HG03108 (cell line): ENCODE measurements around the gene ATP8B4.
"Not testable (repeated sequence)": the region's sequence is repeated elsewhere in the genome, so short reads cannot be mapped to it uniquely, and the experiment has no call there.

Experiments
- ATAC-seq: cut with Tn5 transposase; IDR thresholded peaks from one replicate; pipeline ENCODE4 v1.9.1; 2021; ENCODE audit warnings: moderate library complexity; ENCODE audit not compliant: unreplicated experiment

The ATP8B4 gene

DNA sequence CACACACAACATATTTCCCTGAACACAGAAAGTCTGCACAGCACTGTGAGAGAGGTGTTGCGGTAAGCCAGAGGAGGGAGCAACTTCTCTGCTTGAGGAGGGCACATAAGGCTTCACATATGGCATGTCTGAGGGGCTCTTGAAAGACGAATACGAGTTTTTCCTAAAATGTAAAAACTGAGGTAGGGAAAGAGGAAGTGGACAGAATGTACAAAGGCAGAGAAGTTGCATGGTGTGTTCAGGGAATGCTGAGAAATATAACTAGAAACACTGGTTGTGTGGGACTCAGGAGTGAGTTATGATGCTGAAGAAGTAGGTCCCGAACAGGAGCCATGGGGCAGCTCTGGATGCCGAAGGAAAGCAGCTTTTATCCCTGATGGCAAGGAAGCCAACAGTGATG, 22.8 kb upstream of the ATP8B4 start:
- ATAC-seq, result no peak

DNA sequence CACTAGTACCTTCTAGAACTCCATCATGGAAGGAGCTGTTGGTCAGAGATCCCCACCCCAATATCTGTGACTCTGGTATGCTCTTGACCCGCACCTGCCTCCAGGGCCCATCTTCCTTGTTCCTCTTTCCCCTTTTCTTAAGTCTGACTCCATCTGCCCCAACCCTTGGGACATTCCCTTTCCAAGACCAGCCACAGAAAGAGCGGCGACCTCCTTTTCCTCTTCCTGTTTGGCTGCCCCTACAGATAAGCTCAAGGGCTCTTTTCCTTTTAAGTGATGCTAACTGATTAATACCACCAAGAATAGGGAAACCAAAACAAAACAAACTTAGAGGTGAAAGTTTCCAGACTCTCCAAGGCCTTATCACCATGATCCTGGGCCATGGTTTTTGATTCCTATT, 21.9 kb upstream of the ATP8B4 start:
- ATAC-seq, result no peak

GRCh38 chr15:50140098-50140497, 21.1 kb upstream of the ATP8B4 start:
- ATAC-seq, result no peak

DNA sequence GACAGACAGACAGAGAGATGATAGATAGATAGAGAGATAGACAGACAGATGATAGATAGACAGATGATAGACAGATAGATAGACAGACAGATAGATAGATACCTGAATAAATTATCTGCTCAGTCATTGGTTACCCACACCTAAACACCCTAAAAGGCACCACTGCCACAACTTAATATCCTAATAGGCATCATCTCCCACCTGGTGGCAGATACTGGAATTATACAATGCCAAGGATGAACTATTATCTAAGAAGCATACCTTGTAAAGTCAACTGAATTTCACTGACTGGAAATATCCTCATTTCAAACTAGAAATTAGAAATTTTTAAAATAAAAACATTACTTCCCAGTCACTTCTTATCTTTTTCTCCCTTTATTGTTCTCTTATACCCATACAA, 19.4 kb upstream of the ATP8B4 start:
- ATAC-seq, result no peak

DNA sequence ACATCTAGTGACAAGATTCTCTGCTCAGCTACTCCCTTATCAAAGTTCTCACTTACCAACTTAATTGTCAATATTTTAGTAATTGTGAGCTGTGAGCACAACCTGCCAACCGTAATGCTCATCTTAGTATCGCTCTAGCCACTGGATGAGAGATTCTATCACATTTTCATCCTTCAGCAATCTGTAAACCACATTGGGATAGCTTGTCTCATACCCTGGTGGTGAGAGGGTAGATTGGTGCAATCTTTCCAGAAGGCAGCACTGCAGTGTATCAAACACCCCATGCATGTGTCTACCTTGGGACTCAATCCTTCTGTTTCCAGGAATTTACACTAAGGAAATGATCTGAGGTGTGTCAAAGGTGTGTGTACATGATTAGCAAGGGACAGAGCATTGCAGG, 18.9 kb upstream of the ATP8B4 start:
- ATAC-seq, result no peak

- ATAC-seq, result no peak
Measured at GRCh38 chr15:50137330-50137761, 18.3 kb upstream of the ATP8B4 start.

DNA sequence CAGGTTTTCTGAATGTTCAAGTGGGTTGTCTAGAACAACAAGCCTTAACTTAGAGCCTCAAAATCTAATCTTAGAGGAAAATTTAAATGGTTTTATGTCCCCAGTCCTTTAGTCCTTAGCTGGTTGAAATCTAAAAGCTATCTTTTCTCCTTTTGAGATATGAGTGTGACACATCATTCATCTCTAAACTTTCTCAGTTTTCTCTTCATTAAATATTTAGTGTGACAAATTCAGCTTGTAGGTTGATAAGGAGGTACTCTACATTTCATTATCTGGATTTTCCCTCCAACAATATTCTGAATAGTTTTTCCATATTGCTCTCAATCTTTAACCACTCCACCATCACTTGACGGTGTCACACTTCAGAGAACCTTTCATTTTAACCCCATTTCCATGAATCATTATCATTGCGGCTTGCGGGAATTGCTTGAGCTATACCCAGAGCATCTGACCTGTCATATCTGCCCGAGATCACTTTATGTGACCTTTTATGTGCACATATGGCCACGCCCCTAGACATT, 16.1 kb upstream of the ATP8B4 start:
- ATAC-seq, result peak; percentile 28

DNA sequence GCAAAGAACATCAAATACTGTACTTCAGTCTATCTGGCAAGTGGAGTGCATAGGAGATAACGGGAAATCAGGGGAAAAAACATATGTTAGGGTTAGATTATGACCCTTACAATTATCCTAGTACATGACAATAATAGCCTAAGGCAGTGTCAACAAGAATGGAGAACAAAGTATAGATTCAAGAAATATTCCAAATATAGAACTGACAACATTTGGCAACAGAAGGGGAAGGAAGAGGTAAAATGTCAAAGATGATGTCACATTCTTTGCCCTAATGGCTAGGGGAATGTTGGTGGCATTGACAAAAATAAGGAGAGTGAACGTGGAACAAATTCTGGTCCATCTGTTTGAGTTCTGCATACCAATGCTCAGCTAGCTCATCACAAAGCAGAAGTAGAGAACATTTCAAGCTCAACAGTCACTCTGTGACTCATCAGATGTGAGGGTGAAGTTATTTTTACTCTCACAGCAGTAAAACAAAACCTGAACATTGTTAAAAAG, 15.5 kb upstream of the ATP8B4 start:
- ATAC-seq, result peak; percentile 71

- ATAC-seq, result not testable (repeated sequence)
Measured at GRCh38 chr15:50132251-50132984, 13.4 kb upstream of the ATP8B4 start.

DNA sequence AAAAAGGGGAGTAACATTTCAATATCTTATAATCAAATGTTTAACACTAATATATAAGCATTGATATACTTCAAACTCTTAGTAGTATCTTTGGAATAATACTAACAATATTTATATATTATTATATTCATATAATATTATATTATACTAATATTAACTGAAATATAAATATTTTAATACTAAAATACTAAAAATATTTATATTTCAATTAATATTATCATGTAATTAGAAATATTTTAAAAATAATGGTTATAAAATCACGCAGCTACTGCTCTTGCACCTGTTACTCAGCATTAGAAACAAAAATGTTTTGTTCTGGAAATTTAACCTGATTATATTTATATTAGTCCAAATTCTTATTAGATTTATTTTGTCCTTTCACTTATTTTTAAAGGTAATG, 12.6 kb upstream of the ATP8B4 start:
- no peak for ATAC-seq

DNA sequence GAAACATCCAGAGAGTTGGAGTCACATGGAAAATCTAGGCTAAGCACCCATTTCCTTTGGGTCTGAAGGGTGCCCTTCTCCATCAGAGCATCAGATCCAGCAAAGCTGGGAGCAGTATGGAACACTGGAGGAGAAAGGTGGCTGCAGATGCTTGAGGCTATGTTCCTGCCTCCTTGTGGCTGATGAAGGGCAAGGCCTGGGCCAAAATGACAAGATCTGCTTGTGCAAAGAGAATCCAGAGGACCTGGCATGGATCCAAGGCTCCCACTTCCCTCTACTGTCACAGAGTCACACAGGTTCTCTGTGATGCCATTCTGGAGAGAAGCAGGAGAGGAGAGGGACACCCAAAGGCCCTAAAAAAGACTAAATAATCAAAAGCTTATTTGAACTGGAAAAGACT, 9.2 kb upstream of the ATP8B4 start:
- ATAC-seq, result no peak

- ATAC-seq, result no peak
Measured at GRCh38 chr15:50127255-50127777, 8.3 kb upstream of the ATP8B4 start.

DNA sequence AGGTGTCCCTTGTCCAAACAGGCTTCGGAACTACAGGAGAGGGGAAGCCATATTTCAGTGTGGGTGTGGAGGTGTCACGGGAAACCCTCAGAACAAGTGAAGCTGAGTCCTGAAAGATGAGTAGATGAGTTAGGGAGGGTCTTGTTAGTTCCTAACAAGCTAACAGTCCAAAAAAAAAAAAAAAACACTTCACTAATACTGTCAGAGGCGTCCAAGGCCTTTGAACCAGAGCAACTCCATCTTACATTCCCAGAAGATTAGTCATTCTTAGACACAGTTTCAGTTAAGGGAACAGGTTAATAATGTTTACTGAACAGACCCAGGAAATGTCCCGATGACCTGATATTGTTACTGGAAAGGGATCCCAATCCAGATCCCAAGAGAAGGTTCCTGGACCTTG, 7.0 kb upstream of the ATP8B4 start:
- ATAC-seq, result no peak

GRCh38 chr15:50124631-50125030, 5.6 kb upstream of the ATP8B4 start:
- no peak for ATAC-seq

DNA sequence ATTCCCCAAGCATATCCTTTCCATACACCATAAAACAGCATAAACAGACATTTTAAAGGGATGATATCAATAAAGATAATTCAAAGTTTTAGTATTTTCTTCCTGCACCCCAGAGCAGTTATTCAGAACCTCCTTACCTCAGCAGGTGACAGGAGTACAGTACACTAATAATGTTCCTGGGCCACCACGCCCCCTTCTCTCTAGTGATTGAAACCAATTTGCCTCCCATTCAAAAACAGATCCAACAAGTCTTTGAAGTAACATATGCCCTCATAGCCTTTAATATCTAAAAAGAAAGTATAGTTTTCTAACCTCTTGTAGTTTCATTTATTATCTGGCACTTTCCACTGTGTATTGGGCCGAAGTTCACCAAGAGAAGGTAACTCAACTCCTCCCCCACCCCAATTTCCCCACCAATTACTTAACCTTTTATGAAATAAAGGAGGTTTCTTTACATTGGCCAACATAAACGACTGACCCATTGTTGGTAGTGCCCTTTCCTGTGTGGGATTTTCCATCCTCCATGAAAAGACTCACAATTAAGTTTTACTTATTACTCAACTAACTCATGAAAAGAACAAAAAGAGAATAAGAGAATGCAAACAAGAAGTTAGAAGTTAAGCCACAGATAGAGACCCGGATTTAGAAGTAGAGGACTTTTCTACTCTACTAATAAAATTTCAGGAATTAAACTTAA, 5.0 kb upstream of the ATP8B4 start:
- ATAC-seq, result no peak

GRCh38 chr15:50120729-50121128, 1.7 kb upstream of the ATP8B4 start:
- ATAC-seq, result no peak

- ATAC-seq, result no peak
Measured at GRCh38 chr15:50117431-50118027, 1.5 kb downstream of the ATP8B4 start.

- ATAC-seq, result no peak
Measured at GRCh38 chr15:50116477-50116876, 2.6 kb downstream of the ATP8B4 start.

DNA sequence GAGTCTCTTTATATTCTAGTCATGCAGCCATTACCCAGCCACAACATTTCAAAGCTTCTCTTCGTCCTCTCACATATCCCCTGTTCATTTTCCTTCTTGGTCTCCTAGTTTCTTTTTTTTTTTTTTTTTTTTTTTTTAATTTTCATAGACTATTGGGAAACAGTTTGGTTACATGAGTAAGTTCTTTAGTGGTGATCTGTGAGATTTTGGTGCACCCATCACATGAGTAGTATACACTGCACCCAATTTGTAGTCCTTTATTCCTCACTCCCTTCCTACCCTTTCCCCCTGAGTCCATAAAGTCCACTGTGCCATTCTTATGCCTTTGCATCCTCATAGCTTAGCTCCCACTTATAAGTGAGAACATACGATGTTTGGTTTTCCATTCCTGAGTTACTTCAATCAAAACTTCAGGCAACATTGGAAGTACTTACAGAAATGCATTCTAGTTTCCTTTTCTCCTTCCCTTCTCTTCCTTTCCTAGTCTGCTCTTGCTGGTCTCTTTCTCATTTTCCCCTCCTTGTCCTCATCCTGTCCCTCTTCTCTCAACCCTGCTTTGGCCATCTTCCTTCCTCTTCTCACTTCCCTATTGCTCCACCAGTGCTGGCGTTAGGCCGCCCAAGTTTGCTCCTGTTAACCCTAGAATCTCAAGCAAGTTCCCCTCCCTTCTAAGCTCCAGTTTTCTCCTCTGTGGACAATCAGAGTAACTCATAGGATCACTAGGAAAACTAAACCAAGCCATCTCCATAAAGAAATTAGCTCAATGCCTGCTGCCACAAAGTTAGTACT, 4.8 kb downstream of the ATP8B4 start:
- ATAC-seq, result no peak

DNA sequence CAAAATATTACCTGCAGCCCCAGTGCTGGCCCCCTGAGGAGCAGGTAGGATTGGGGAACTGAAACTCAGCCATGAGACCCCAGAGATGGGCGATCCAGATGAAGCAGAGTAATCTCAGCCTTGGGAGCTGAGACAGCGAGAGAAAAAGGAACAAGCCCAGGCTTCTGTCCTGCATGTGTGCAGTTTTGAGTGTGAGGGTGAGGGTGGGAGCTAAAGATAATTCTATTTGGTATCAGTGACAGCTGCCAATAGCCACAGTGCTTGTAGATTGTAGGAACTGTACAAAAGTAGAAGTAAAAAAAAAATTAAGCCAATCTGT, 5.9 kb downstream of the ATP8B4 start:
- ATAC-seq, result no peak
